Measurements from ENCODE around the gene CD8B.

The CD8B gene

GRCh38 chr2:86809481-86810121 lies 52.1 kb downstream of the CD8B start:
- TF ChIP-seq, protein P1, sequence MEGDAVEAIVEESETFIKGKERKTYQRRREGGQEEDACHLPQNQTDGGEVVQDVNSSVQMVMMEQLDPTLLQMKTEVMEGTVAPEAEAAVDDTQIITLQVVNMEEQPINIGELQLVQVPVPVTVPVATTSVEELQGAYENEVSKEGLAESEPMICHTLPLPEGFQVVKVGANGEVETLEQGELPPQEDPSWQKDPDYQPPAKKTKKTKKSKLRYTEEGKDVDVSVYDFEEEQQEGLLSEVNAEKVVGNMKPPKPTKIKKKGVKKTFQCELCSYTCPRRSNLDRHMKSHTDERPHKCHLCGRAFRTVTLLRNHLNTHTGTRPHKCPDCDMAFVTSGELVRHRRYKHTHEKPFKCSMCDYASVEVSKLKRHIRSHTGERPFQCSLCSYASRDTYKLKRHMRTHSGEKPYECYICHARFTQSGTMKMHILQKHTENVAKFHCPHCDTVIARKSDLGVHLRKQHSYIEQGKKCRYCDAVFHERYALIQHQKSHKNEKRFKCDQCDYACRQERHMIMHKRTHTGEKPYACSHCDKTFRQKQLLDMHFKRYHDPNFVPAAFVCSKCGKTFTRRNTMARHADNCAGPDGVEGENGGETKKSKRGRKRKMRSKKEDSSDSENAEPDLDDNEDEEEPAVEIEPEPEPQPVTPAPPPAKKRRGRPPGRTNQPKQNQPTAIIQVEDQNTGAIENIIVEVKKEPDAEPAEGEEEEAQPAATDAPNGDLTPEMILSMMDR (IDR thresholded peaks at IDR 0.05; ENCODE audit: low read depth, low read length) = no peak
- DNase-seq (ENCODE audit: extremely low read depth, low read depth) = no peak

GRCh38 chr2:86808315-86809161 lies 53.1 kb downstream of the CD8B start:
- DNase-seq (ENCODE audit: extremely low read depth, low read depth) = peak; percentile 19
- TF ChIP-seq, protein P1 (IDR thresholded peaks at IDR 0.05; ENCODE audit: low read depth, low read length) = peak; percentile 84

GRCh38 chr2:86807468-86808275 lies 54.0 kb downstream of the CD8B start:
- no peak for DNase-seq (ENCODE audit: extremely low read depth, low read depth)
- TF ChIP-seq, protein P1 (IDR thresholded peaks at IDR 0.05; ENCODE audit: low read depth, low read length) = no peak

DNA sequence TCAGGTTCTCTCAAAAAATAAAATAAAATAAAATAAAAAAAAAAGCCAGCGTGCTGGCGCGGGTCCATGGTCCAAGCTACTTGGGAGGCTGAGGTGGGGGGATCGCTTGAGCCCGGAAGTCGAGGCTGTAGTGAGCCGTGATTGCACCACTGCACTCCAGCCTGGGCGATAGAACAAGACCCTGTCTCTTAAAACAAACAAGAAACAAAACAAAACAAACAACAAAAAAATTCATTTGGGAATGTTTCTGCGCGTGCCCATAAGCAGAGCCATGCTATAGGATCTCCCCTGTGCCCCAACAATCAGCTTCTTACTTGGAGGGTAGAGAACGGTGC lies 54.6 kb downstream of the CD8B start:
- TF ChIP-seq, protein P1 (IDR thresholded peaks at IDR 0.05; ENCODE audit: low read depth, low read length) = no peak
- DNase-seq (ENCODE audit: extremely low read depth, low read depth) = no peak

DNA sequence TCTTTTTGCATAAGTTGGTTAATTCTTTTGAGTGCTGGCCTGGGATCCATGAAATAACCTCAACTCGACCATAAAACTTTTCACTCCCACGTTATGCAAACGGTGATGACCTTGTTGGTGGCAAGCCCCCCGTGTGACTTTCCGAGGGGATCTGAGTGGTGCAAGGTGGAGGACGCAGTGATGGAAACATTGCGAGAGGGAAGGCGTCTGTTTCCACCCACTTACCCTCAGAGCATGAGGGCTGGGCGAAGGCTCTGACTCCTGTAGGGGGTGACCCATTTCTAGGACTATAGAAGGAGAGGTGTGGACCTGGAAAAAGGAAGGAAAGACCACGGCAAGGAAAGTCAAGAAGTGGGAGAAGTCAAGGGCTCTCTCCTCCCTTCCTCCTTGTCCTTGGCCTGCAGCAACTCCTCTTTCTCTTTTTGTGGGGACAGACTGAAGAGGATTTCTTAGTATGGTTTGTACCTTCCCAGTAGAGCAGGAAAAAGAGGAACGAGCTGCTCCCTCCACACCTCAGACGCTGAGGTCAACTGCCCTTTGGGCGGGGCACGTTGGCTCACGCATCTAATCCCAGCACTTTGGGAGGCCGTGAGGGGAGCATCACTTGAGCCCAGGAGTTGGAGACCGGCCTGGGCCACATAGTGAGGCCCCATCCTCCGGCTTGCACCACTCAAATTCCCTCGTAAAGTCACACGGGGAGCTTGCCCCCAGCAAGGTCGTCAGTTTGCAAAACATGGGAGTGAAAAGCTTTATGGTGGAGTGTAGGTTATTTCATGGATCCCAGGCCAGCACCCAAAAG lies 55.4 kb downstream of the CD8B start:
- no peak for DNase-seq (ENCODE audit: extremely low read depth, low read depth)
- TF ChIP-seq, protein P1 (IDR thresholded peaks at IDR 0.05; ENCODE audit: low read depth, low read length) = no peak

DNA sequence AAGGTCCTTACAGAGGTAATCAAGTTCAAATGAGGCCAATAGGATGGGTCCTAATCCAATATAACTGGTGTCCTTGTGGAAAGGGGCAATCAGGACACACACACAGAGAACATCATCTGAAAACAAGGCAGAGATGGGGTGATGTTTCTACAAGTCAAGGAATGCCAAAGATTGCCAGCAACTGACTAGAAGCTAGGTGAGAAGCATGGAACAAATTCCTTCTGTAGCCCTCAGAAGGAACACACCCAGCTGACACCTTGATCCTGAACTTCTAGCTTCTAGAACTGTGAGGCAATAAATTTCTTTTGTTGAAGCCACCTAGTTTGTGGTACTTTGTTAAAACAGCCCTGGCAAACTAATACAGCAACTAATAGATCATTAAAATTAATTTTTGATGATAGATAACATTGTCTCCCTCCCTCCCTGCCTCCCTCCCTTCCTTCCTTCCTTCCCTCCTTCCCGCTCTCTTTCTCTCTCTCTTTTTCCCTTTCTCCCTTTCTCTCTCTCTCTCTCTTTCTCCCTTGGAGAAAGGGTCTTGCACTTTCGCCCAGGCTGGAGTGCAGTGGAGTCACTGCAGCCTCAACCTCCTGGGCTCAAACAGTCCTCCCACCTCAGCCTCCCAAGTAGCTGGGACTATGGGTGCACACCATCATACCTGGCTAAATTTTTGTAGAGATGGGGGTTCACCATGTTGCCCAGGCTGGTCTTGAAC lies 60.7 kb downstream of the CD8B start:
- DNase-seq (ENCODE audit: extremely low read depth, low read depth) = no peak
- TF ChIP-seq, protein P1 (IDR thresholded peaks at IDR 0.05; ENCODE audit: low read depth, low read length) = no peak
